Right lobe of liver (tissue), 6 donors: ENCODE measurements around the gene TNFRSF11A. TPM values are rescaled to one million over a fixed set of nuclear protein-coding genes. Genes with fewer than 3 reads are reported as not detected.

Source experiments
- ATAC-seq, 4 donors: fragments of 200-7000 bp; cut with Tn5 transposase; one replicate each; pipeline ENCODE4 v1.9.1; 2020; ENCODE audit warnings: mild to moderate bottlenecking in 4 of 4, moderate library complexity in 4 of 4
- DNase-seq, 3 donors: peaks; one replicate each; pipeline ENCODE4 v3.0.0-alpha.2; 2020
- H3K27ac ChIP-seq, 3 donors: fragments of 200-600 bp; one replicate each; pipeline ENCODE4 v1.8.0; 2022
- H3K27me3 ChIP-seq, 2 donors: fragments of 200-600 bp; one replicate each; pipeline ENCODE4 v1.8.0; 2022
- H3K36me3 ChIP-seq, 4 donors: fragments of 200-600 bp; sonication (generic) in 1 of 4; one replicate each; pipeline versions ENCODE4 v1.5.1 to v1.8.0; 2017 to 2022; ENCODE audit warnings: control low read depth in 1 of 4
- H3K4me1 ChIP-seq, 4 donors: fragments of 200-600 bp; sonication (generic) in 1 of 4; one replicate each; pipeline versions ENCODE4 v1.5.1 to v1.8.0; 2017 to 2022; ENCODE audit warnings: control low read depth in 1 of 4
- H3K4me3 ChIP-seq, 3 donors: fragments of 200-600 bp; one replicate each; pipeline ENCODE4 v1.8.0; 2022
- H3K9me3 ChIP-seq, 4 donors: fragments of 200-600 bp; sonication (generic) in 1 of 4; one replicate each; pipeline versions ENCODE4 v1.5.1 to v1.8.0; 2017 to 2022; ENCODE audit warnings: control low read depth in 1 of 4
- POLR2A ChIP-seq: fragments of 450-650 bp; IDR thresholded peaks from one replicate; pipeline ENCODE4 v1.6.1; 2017; ENCODE audit warnings: antibody characterized with exemption, mild to moderate bottlenecking
- WGBS: methylation state at CpG from one replicate; pipeline ENCODE4 v1.1.6; 2018; ENCODE audit warnings: low coverage, low lambda C conversion rate; ENCODE audit not compliant: insufficient coverage; ENCODE audit errors: missing lambda C conversion rate; 5-methylcytosine and 5-hydroxymethylcytosine counted together
- intact Hi-C, 2 donors: fragments of 100-400 bp; cut with DNase I; formaldehyde crosslinking; loops; one replicate each; pipeline versions ENCODE4 v1.11.2 to v1.14.1; 2022
- total RNA-seq, 6 experiments: library from RNA; depleted of rRNA in 2 of 6; stranded (reverse); fragments of >200 nt in 2 of 6; fragmentation: NEBNext Ultra II Directional in 3 of 6; extraction: Animal tissue kit (Norgen Biotek cat#: 25700) in 3 of 6; gene quantifications; one replicate each; pipeline versions ENCODE4 v1.1.0 to v1.2.4, GENCODE V29; 2016 to 2023
- TF ChIP-seq, protein P1 (sequence below), 4 donors: fragments of 200-600 bp in 3 of 4; fragments of 450-650 bp in 1 of 4; IDR thresholded peaks; one replicate each; pipeline versions ENCODE4 v1.5.1 to v1.8.0; 2016 to 2022; ENCODE audit warnings: antibody characterized with exemption in 4 of 4, mild to moderate bottlenecking in 2 of 4
- donor health status: DM: no; HTN: yes; CAD: no.
- donor health status: DM: no; HTN: no; CAD: no.
- donor health status: DM: no; HTN: no; CAD: no.
- donor health status: DM: no; HTN: yes; CAD: no.
- donor health status: DM: no; HTN: yes; CAD: no.

Gene TNFRSF11A
- total RNA-seq, 6 experiments from 2014 or later: 0.27 to 2.1 (median 0.81) TPM

DNA sequence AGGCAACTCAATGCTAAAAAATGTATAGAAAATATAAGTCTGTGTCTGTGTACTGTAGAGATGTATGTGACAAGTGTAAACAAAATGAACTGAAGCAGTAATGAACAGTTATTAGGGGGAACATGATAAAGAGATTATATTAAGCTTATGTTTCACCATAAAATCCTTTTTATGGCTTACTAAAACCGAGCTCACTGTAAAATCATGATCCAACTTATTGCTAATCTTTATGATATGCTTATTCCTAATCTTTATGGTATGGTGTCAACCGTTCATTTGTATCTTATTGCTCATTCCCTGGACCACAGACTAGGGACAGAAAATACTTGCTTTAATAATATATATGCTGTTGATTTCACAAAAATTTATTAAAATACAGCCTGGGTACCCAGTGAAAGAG, 62.1 kb downstream of the TNFRSF11A start:
- ATAC-seq: no peak
- WGBS: 52% methylated on average over 2 of the region's 2 CpGs
- H3K9me3 ChIP-seq: no peaks in the 10 kb centered on the region
- intact Hi-C loops: no loop called here
- no peak for TF ChIP-seq POLR2A
- TF ChIP-seq, protein P1, sequence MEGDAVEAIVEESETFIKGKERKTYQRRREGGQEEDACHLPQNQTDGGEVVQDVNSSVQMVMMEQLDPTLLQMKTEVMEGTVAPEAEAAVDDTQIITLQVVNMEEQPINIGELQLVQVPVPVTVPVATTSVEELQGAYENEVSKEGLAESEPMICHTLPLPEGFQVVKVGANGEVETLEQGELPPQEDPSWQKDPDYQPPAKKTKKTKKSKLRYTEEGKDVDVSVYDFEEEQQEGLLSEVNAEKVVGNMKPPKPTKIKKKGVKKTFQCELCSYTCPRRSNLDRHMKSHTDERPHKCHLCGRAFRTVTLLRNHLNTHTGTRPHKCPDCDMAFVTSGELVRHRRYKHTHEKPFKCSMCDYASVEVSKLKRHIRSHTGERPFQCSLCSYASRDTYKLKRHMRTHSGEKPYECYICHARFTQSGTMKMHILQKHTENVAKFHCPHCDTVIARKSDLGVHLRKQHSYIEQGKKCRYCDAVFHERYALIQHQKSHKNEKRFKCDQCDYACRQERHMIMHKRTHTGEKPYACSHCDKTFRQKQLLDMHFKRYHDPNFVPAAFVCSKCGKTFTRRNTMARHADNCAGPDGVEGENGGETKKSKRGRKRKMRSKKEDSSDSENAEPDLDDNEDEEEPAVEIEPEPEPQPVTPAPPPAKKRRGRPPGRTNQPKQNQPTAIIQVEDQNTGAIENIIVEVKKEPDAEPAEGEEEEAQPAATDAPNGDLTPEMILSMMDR (IDR thresholded peaks at IDR 0.05): no peak
- H3K4me3 ChIP-seq: no peak overlapping the region
- H3K27me3 ChIP-seq: peaks cover 0 to 6% of the 10 kb centered on the region in 2 donors
- H3K4me1 ChIP-seq: peaks cover 0 to 4% (median 0%) of the 10 kb centered on the region in 4 donors
- H3K36me3 ChIP-seq: no peaks in the 10 kb centered on the region
- H3K27ac ChIP-seq: no peak overlapping the region
- no peak for DNase-seq

DNA sequence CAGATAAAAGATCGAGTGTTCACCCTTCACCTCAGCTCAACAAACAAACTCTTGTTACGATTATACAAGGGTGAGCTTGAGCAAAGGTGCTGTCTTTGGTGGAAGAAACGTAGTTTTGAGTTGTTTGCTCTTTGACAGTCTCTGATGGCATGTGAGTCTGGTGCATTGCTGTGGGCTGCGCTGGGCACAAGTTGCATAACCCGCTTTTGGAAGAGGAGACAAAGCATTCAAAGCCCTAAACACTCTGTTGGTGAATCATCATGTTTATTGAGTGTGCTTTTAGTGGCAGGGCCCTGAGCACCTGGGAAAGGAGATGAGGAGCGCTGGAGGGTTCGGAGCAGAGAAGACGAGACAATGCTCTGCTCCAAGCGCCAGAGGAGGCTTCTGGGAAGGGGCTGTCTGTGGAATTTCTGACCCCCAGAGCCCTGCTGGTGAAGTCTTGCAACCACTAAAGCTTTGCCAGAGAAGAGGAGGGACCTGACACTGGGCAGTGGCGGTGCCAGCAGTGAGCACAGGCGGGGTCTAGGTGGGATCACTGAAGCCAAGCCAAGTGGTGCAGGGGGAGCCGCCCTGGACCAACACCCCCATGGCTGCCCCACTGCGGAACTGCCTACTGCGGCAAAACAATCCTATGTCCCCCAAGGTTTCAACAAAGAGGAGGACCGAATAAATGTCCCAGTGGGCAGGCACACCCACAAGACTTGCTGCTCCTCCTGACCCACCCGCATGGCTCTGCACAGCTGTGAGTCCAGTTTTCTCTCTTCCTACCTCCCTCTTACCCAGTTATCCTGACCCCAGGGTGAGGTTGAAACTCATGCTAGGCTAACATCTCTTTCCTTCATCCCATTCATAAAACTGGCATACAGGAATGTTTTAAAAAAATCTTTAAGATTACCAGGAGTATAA, 64.0 kb downstream of the TNFRSF11A start:
- Histone ChIP-seq H3K27me3 (peaks cover 0 to 6% of the 10 kb centered on the region in 2 donors), H3K4me1 (peaks cover 0 to 4% (median 0%) of the 10 kb centered on the region in 4 donors), H3K4me3 (no peak overlapping the region), H3K36me3 (no peaks in the 10 kb centered on the region), H3K27ac (no peak overlapping the region), H3K9me3 (no peaks in the 10 kb centered on the region)
- no peak for TF ChIP-seq POLR2A
- TF ChIP-seq, protein P1 (IDR thresholded peaks at IDR 0.05): no peak
- DNase-seq: no peak
- no peak for ATAC-seq
- intact Hi-C loops: no loop called here
- WGBS: 81% methylated on average over 8 of the region's 16 CpGs

DNA sequence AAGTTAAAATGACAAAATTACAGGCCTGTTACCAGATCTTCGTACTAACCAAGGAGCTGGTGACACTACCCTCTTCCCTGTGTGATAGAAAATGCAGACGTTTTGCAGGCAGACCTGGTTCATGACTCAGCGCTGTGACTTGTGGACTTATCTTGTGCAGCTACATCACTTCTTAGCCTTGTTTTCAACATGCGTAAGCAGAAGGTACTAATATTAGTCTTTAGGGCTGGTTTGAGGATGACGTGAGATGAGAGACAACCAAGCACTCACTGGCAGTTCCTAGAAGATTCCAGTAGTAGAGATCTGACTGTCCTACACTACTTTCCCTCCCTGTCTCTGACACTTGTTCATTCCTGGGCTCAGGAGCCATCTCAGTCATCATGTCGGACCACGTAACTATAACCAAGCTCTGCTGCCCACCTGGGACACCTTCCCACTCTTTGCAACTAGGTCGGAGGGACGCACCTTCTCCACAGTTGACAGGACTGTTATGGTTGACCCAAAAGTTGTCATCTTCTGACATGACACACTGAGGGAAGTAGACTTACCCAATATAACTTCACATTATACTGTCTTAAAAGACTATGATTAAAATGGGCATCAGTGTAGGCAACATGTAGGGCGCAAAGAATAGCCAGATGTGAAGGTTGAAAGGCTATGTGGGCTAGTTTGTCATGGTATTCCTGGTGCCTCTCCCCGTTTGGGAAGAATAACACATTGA, 64.8 kb downstream of the TNFRSF11A start:
- DNase-seq (no peak), ATAC-seq (no peak)
- Histone ChIP-seq H3K27me3 (peaks cover 0 to under 1% of the 10 kb centered on the region in 2 donors), H3K27ac (no peak overlapping the region), H3K36me3 (no peaks in the 10 kb centered on the region), H3K9me3 (no peaks in the 10 kb centered on the region), H3K4me1 (peaks cover 0 to under 1% (median 0%) of the 10 kb centered on the region in 4 donors), H3K4me3 (no peak overlapping the region)
- intact Hi-C loops: no loop called here
- no peak for TF ChIP-seq POLR2A
- TF ChIP-seq, protein P1 (IDR thresholded peaks at IDR 0.05): no peak
- 83% methylated on average over 9 of the region's 11 CpGs for WGBS

DNA sequence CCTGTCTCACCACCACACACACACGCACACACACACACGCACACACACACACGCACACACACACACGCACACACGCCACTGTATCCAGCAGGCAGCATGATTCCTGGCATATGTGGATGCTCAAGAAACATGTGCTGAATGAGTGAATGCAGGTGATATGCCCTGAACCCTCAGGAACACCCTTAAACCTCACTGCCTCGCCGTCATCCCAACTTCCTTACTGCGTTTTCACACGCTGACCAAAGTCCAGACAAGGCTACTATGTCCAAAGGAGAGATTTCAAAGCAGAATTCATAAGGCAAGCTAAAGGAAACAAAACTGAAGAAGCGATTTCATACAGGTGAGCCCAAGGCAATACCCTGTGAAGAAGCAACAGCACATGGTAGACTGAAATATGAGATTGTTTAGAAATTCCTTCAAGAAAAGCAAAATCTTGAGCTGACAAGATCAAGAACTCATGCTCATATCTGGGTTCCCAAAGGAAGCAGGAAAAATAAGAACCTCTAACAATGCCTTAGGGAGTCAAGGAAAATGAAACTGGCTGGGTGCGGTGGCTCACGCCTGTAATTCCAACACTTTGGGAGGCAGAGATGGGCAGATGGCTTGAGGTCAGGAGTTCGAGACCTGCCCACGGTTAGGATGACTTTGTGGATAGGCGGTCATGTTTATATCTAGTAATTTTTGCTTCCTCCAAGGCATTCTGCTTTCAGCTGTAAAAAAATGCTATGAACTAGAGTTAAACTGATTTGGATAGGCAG, 69.1 kb downstream of the TNFRSF11A start:
- H3K4me3 ChIP-seq: no peak overlapping the region
- H3K4me1 ChIP-seq: no peaks in the 10 kb centered on the region
- ATAC-seq (no peak), DNase-seq (no peak)
- H3K9me3 ChIP-seq: no peaks in the 10 kb centered on the region
- H3K36me3 ChIP-seq: no peaks in the 10 kb centered on the region
- 81% methylated on average over 9 of the region's 15 CpGs for WGBS
- no peak overlapping the region for H3K27ac ChIP-seq
- intact Hi-C loops: no loop called here
- no peak for TF ChIP-seq POLR2A
- TF ChIP-seq, protein P1 (IDR thresholded peaks at IDR 0.05): no peak
- no peaks in the 10 kb centered on the region for H3K27me3 ChIP-seq
